PFSK-1 (cell line): Measurements from ENCODE around the gene MED27.

ENCODE experiments used
- POLR2AphosphoS5 ChIP-seq: IDR thresholded peaks from 2 replicates; pipeline ENCODE4 v1.6.1; 2012; ENCODE audit warnings: low read depth, mild to moderate bottlenecking, control low read depth, low read length, moderate library complexity
- REST ChIP-seq, 2 experiments: IDR thresholded peaks; 2 replicates each; pipeline versions ENCODE4 v1.6.1 to v1.8.0; 2011 to 2012; ENCODE audit warnings: low read depth in 2 of 2, low read length in 2 of 2, control low read depth in 1 of 2, inconsistent platforms in 1 of 2, mild to moderate bottlenecking in 1 of 2, moderate library complexity in 1 of 2; ENCODE audit not compliant: insufficient read depth in 1 of 2
- SIN3A ChIP-seq: IDR thresholded peaks from 2 replicates; pipeline ENCODE4 v1.6.1; 2012; ENCODE audit warnings: mild to moderate bottlenecking, low read length, moderate library complexity, borderline replicate concordance; ENCODE audit not compliant: insufficient read depth
- TAF1 ChIP-seq: IDR thresholded peaks from 2 replicates; pipeline ENCODE4 v1.6.1; 2012; ENCODE audit warnings: low read length, control low read depth, borderline replicate concordance; ENCODE audit not compliant: insufficient read depth

GRCh38 chr9:131812116-131812790, 267.4 kb downstream of the MED27 start:
- TF ChIP-seq POLR2AphosphoS5 (no peak), TAF1 (no peak), SIN3A (no peak), REST (IDR thresholded peaks at IDR 0.05; ENCODE audit: insufficient read depth in 1 of 2, low read depth in 2 of 2, low read length in 2 of 2) (no peak)
